HEK293 (cell line): ENCODE results near the gene THAP12.

Experiments used
- CTCF ChIA-PET: fragments of 350-600 bp; formaldehyde crosslinking; extraction: SDS; loops from one replicate; lab custom pipeline; 2021; ENCODE audit warnings: antibody characterized with exemption; lab: Yijun Ruan, JAX
- POLR2A ChIA-PET: fragments of 300-600 bp; formaldehyde crosslinking; extraction: SDS; loops from one replicate; lab custom pipeline; 2020; ENCODE audit warnings: antibody characterized with exemption, inconsistent platforms; lab: Yijun Ruan, JAX
- H3K27ac ChIP-seq: fragments of 200-500 bp; sonication (Bioruptor generic); 2 replicates; pipeline ENCODE4 v1.5.1; 2014; ENCODE audit warnings: low read depth, low read length, control low read depth, inconsistent platforms; ENCODE audit errors: extremely low read depth
- H3K36me3 ChIP-seq, 2 experiments: fragments of 200-500 bp in 1 of 2; sonication (Bioruptor generic) in 1 of 2; 1 replicate in 1 of 2; 2 replicates in 1 of 2; pipeline ENCODE4 v1.5.1; 2014 to 2017; ENCODE audit warnings: inconsistent platforms in 2 of 2, low read length in 2 of 2; ENCODE audit not compliant: control insufficient read depth in 2 of 2, insufficient read depth in 1 of 2
- H3K4me1 ChIP-seq: fragments of 200-500 bp; sonication (Bioruptor generic); 2 replicates; pipeline ENCODE4 v1.5.1; 2014; ENCODE audit warnings: mild to moderate bottlenecking, low read length, inconsistent platforms; ENCODE audit not compliant: control insufficient read depth, insufficient read depth
- H3K4me3 ChIP-seq: 2 replicates; pipeline ENCODE4 v1.5.1; 2011; ENCODE audit warnings: low read depth, mild to moderate bottlenecking, control low read depth, low read length, moderate library complexity
- H3K9me3 ChIP-seq: fragments of 200-500 bp; sonication (Bioruptor generic); 2 replicates; pipeline ENCODE4 v1.5.1; 2014; ENCODE audit warnings: low read depth, low read length, inconsistent platforms; ENCODE audit not compliant: control insufficient read depth, insufficient read depth
- EGR2 ChIP-seq: fragments of 450-650 bp; formaldehyde crosslinking; IDR thresholded peaks from 2 replicates; pipeline ENCODE4 v1.5.1; 2016; ENCODE audit warnings: low read depth, missing biosample characterization, missing genetic modification characterization
- MYNN ChIP-seq: fragments of 450-650 bp; formaldehyde crosslinking; IDR thresholded peaks from 2 replicates; pipeline ENCODE4 v1.5.1; 2016; ENCODE audit warnings: missing biosample characterization, missing genetic modification characterization, borderline replicate concordance
- PRDM1 ChIP-seq: fragments of 450-650 bp; formaldehyde crosslinking; IDR thresholded peaks from 2 replicates; pipeline ENCODE4; 2016; ENCODE audit warnings: missing biosample characterization, missing genetic modification characterization
- PRDM6 ChIP-seq: fragments of 450-650 bp; formaldehyde crosslinking; IDR thresholded peaks from 2 replicates; pipeline ENCODE4 v1.5.1; 2017; ENCODE audit warnings: missing biosample characterization, missing genetic modification characterization
- SCRT1 ChIP-seq: fragments of 450-650 bp; formaldehyde crosslinking; IDR thresholded peaks from 2 replicates; pipeline ENCODE4 v1.5.1; 2016; ENCODE audit warnings: missing biosample characterization, missing genetic modification characterization, borderline replicate concordance
- TRIM28 ChIP-seq: IDR thresholded peaks from 2 replicates; pipeline ENCODE4 v1.6.1; 2011; ENCODE audit warnings: low read length, control low read depth, borderline replicate concordance
- ZBTB17 ChIP-seq: fragments of 450-650 bp; formaldehyde crosslinking; IDR thresholded peaks from 2 replicates; pipeline ENCODE4 v1.5.1; 2016; ENCODE audit warnings: missing biosample characterization, missing genetic modification characterization
- ZFHX2 ChIP-seq: fragments of 450-650 bp; formaldehyde crosslinking; conservative IDR thresholded peaks from 2 replicates; pipeline ENCODE4 v1.5.1; 2016; ENCODE audit warnings: missing biosample characterization, missing genetic modification characterization
- ZNF2 ChIP-seq: fragments of 450-650 bp; formaldehyde crosslinking; IDR thresholded peaks from 2 replicates; pipeline ENCODE4 v1.5.1; 2016; ENCODE audit warnings: missing biosample characterization, missing genetic modification characterization
- ZNF214 ChIP-seq: fragments of 450-650 bp; formaldehyde crosslinking; IDR thresholded peaks from 2 replicates; pipeline ENCODE4 v1.5.1; 2017; ENCODE audit warnings: missing biosample characterization, mild to moderate bottlenecking, missing genetic modification characterization, borderline replicate concordance
- ZNF280C ChIP-seq: fragments of 450-650 bp; formaldehyde crosslinking; IDR thresholded peaks from 2 replicates; pipeline ENCODE4 v1.5.1; 2016; ENCODE audit warnings: missing biosample characterization, missing genetic modification characterization
- ZNF521 ChIP-seq: fragments of 450-650 bp; formaldehyde crosslinking; IDR thresholded peaks from 2 replicates; pipeline ENCODE4 v1.5.1; 2017; ENCODE audit warnings: missing biosample characterization, mild to moderate bottlenecking, missing genetic modification characterization
- ZNF560 ChIP-seq: fragments of 450-650 bp; formaldehyde crosslinking; IDR thresholded peaks from 2 replicates; pipeline ENCODE4 v1.5.1; 2017; ENCODE audit warnings: missing biosample characterization, missing genetic modification characterization, borderline replicate concordance
- ZNF600 ChIP-seq: fragments of 450-650 bp; formaldehyde crosslinking; IDR thresholded peaks from 2 replicates; pipeline ENCODE4 v1.5.1; 2016; ENCODE audit warnings: missing biosample characterization, missing genetic modification characterization
- ZNF677 ChIP-seq: fragments of 450-650 bp; IDR thresholded peaks from 2 replicates; pipeline ENCODE4 v1.5.0; 2018; ENCODE audit warnings: missing biosample characterization, mild to moderate bottlenecking, missing genetic modification characterization, moderate library complexity
- ZNF76 ChIP-seq: fragments of 450-650 bp; formaldehyde crosslinking; IDR thresholded peaks from 2 replicates; pipeline ENCODE4; 2016; ENCODE audit warnings: low read depth, missing biosample characterization, missing genetic modification characterization, borderline replicate concordance
- ZSCAN16 ChIP-seq: fragments of 450-650 bp; formaldehyde crosslinking; IDR thresholded peaks from 2 replicates; pipeline ENCODE4 v1.5.1; 2016; ENCODE audit warnings: missing biosample characterization, missing genetic modification characterization
- TF ChIP-seq, protein P1 (sequence below): fragments of 450-650 bp; formaldehyde crosslinking; IDR thresholded peaks from 2 replicates; pipeline ENCODE4 v1.5.1; 2016; ENCODE audit warnings: missing biosample characterization, missing genetic modification characterization
- TF ChIP-seq, protein P2 (sequence below): fragments of 450-650 bp; formaldehyde crosslinking; IDR thresholded peaks from 2 replicates; pipeline ENCODE4 v1.5.1; 2016; ENCODE audit warnings: missing biosample characterization, missing genetic modification characterization
- TF ChIP-seq, protein P3 (sequence below): fragments of 450-650 bp; formaldehyde crosslinking; IDR thresholded peaks from 2 replicates; pipeline ENCODE4 v1.5.1; 2016; ENCODE audit warnings: missing biosample characterization, missing genetic modification characterization

Gene THAP12

DNA sequence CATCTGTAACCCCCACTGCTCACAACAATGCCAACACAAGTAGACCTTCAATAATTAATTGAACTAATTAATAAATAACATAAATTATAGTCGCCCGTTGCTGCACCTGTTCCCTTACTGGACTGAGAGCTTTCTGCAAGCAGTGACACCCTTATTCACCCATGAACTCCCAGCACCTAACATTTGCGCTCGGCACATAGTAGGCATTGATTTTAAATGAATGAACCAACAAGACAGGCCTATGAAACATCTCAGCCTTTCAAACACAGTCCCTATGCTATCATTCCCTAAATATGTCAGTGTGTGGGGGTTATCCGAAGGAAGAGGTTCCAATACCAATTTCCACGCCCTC is 1.1 kb downstream of the THAP12 start:
- Histone ChIP-seq H3K27ac (peak overlapping the region; percentile 72; the same call in 1 of the 2 replicates), H3K36me3 (peaks cover 0 to 3% of the 10 kb centered on the region in 2 experiments; a peak in 1 of 3 replicates), H3K9me3 (no peaks in the 10 kb centered on the region), H3K4me1 (no peaks in the 10 kb centered on the region), H3K4me3 (peak overlapping the region; percentile 83)
- TF ChIP-seq SCRT1 (tag by site-specific recombination) (no peak), EGR2 (tag by site-specific recombination) (peak; percentile 49; the same call in 1 of the 2 replicates)
- ChIA-PET CTCF (no interaction called here), POLR2A (interaction anchor here (0.6 kb wide), 1 partner anchor 373 kb away, joined by 3 read pairs; no protein-coding TSS in a partner anchor)

DNA sequence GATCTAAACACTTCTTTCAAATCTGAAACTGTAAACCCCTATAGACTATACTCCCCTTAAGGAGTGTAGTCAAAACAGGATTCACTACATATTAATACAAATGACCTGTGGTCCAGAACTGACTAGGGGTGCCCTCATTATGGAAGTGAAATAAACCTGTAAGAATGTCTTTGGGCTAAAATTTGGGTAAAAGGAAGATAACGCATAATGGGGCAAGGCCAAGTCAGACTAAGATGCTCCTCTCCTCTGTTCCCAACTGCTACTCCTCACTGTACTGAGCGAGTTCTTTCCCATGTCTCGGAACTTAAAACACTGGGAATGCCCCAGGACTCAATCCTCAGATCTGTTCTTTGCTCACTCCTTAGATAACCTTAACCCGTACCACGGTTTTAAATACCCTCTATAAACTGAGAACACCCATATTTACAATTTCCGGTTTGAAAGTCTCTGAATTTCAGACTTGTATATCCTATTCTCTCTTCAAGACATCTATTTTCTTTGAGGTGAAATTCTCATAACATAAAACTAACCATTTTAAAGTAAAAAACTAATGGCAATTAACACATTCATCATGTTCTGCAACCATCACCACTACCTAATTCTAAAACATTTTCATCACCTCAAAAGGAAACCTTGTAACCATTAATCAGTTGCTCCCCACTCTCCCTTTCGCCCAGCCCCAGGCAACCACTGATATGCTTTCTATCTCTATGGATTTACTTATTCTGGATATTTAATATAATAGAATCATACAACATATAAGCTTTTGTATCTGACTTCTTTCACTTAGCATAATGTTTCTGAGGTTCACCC is 4.0 kb downstream of the THAP12 start:
- H3K36me3 ChIP-seq = no peaks in the 10 kb centered on the region
- H3K4me1 ChIP-seq = no peaks in the 10 kb centered on the region
- TF ChIP-seq ZNF214 (no peak), ZBTB17 (peak; percentile 51; the same call in 1 of the 2 replicates), ZNF600 (0 out of 2 replicates have a peak, but pooled peaks have one; percentile 28), PRDM1 (peak; percentile 69)
- no peak overlapping the region for H3K27ac ChIP-seq
- POLR2A ChIA-PET = no interaction called here
- H3K9me3 ChIP-seq = no peaks in the 10 kb centered on the region
- H3K4me3 ChIP-seq = no peak overlapping the region
- CTCF ChIA-PET = no interaction called here

DNA sequence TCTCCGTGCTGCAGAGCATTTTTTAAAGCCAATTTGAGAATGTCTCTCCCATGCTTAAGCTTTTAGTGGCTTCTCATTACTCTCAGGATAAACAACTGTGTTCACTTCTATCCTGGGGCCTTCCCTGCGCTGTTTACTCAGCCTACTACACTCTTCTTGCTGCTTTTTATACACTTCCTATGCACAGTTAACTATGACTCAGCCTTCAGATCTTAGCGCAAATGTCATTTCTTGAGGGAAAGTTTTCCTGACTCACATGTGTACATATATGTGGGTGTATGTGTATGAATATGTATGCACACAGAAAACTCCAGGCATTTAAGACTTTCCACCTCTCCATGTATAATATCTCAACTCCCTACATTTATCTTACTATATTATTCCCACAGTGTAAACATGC is 9.8 kb downstream of the THAP12 start:
- CTCF ChIA-PET = no interaction called here
- Histone ChIP-seq H3K27ac (no peak overlapping the region; the same call in 1 of the 2 replicates), H3K9me3 (no peaks in the 10 kb centered on the region), H3K4me1 (no peaks in the 10 kb centered on the region), H3K4me3 (no peak overlapping the region), H3K36me3 (no peaks in the 10 kb centered on the region)
- TF ChIP-seq MYNN (tag by site-specific recombination) (no peak), TRIM28 (peak; percentile 34; the same call in 1 of the 2 replicates), ZNF521 (tag by site-specific recombination) (no peak), ZNF76 (tag by site-specific recombination) (no peak), ZSCAN16 (no peak), PRDM6 (tag by site-specific recombination) (peak; percentile 46), ZNF677 (peak; percentile 60; the same call in 1 of the 2 replicates), ZFHX2 (tag by site-specific recombination) (0 out of 2 replicates have a peak, but pooled peaks have one; percentile 22), PRDM1 (peak; percentile 74; the same call in 1 of the 2 replicates), ZNF560 (tag by site-specific recombination) (no peak), ZNF280C (tag by site-specific recombination) (no peak), ZNF2 (tag by site-specific recombination) (no peak)
- TF ChIP-seq, protein P1, sequence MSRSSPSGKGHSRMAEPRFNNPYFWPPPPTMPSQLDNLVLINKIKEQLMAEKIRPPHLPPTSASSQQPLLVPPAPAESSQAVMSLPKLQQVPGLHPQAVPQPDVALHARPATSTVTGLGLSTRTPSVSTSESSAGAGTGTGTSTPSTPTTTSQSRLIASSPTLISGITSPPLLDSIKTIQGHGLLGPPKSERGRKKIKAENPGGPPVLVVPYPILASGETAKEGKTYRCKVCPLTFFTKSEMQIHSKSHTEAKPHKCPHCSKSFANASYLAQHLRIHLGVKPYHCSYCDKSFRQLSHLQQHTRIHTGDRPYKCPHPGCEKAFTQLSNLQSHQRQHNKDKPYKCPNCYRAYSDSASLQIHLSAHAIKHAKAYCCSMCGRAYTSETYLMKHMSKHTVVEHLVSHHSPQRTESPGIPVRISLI (tag by site-specific recombination) = 0 out of 2 replicates have a peak, but pooled peaks have one; percentile 13
- TF ChIP-seq, protein P2, sequence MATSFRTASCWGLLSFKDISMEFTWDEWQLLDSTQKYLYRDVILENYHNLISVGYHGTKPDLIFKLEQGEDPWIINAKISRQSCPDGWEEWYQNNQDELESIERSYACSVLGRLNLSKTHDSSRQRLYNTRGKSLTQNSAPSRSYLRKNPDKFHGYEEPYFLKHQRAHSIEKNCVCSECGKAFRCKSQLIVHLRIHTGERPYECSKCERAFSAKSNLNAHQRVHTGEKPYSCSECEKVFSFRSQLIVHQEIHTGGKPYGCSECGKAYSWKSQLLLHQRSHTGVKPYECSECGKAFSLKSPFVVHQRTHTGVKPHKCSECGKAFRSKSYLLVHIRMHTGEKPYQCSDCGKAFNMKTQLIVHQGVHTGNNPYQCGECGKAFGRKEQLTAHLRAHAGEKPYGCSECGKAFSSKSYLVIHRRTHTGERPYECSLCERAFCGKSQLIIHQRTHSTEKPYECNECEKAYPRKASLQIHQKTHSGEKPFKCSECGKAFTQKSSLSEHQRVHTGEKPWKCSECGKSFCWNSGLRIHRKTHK (tag by site-specific recombination) = no peak
- TF ChIP-seq, protein P3, sequence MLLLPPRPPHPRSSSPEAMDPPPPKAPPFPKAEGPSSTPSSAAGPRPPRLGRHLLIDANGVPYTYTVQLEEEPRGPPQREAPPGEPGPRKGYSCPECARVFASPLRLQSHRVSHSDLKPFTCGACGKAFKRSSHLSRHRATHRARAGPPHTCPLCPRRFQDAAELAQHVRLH (tag by site-specific recombination) = no peak
- POLR2A ChIA-PET = no interaction called here
